SHP77 (cell line): ENCODE data around the gene TNIP1.

Source experiments
- DNase-seq, 2 experiments: peaks; one replicate each; lab custom pipeline; 2025; lab: John Stamatoyannopoulos, UW

The TNIP1 gene

GRCh38 chr5:151038801-151039238 is 42.0 kb downstream of the TNIP1 start:
- DNase-seq = no peak

- no peak for DNase-seq
These were observed 42.5 kb downstream of the TNIP1 start for GRCh38 chr5:151038412-151038745.

DNA sequence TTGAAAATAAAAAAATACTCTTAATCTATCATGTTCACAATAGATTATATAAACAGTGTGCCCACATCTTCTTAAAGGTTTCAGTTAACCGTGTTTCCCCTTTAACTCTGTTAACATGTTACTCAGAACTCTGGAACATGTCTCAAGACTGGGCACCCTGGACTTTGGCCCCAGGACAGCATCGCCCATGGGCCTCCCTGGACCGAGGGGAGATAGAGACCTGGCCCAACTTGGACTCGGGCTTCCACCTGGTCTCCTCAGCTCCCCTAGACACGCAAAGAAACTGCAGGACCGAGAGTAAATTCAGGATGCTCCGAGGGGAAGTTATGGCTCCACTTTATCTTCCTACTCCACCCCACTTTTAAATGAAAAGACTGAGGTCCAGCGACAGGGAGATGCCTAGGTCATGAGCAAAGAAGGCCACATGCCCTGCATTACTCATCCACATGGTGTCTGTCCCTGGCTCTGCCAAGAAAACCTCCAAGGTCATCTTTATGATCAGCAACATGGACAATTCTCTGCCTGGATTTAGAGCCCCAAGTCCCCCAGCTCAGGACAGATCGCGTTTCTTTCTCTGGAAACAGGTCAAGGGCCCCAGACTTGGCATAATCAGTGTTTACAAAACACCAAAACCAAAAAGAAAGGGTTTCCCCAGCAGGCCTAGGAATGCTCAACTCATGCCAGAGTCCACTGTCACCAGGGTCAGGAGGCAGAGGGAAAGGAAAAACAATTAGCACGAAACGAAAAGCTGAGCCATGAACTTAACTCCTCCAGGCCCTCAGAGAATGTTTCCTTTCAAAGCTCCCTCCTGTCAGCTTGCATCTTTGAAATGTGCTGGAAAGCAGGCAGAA is 43.0 kb downstream of the TNIP1 start:
- no peak for DNase-seq

DNA sequence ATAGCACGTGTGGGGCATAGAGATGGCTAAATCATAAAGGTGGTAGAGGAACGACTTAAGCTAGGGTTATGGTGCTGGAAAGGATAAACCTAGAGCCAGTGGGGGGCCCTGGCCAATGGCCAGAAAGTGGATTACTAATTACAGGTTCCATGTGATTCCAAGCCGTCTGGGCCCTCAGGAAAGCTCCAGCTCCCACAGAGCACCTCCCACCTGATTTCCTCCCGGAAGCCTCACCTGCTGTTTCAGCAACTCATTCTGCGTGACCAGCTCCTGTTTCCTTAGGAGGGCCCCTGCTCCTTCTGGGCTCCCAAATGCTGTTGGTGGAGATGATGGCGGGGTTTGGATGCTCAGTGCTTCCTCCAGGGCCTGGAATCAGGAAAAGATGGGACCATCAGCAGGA is 44.3 kb downstream of the TNIP1 start:
- no peak for DNase-seq

DNA sequence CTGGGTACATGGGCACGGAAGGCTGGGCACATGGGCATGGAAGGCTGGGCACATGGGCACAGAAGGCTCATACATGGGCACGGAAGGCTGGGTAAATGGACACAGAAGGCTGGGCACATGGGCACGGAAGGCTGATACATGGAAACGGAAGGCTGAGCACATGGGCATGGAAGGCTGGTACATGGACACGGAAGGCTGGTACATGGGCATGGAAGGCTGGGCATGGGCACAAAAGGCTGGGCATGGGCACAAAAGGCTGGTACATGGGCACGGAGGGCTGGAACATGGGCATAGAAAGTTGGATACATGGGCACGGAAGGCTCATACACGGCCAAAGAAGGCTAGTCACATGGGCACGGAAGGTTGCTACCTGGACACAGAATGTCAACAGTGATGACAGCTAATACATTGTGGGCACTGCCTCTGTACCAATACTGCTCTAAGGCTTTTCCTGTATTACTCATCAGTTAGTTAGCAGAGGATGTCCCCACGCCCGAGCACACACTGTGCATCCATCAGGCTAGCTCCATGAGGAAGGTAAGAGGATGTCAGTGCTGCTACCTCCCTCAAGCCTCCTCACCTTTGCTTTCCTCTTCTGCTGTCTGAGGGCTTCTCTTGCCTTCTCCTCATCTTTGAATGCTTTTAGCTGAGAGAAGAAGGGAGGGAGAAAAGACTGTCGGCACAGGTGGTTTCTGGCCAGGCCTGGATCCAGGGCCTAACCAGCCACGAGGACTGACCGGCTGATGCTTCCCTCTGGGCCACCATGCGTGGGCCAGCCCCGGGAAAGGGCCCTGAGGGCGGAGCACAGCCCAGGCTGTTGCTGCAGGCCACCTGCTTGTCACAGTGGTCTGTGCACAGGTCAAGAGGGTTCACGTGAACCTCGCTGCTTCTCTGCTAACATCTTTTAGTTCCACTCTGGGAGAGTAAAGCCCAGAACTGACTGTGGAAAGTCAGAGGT is 46.1 kb downstream of the TNIP1 start:
- no peak for DNase-seq

DNA sequence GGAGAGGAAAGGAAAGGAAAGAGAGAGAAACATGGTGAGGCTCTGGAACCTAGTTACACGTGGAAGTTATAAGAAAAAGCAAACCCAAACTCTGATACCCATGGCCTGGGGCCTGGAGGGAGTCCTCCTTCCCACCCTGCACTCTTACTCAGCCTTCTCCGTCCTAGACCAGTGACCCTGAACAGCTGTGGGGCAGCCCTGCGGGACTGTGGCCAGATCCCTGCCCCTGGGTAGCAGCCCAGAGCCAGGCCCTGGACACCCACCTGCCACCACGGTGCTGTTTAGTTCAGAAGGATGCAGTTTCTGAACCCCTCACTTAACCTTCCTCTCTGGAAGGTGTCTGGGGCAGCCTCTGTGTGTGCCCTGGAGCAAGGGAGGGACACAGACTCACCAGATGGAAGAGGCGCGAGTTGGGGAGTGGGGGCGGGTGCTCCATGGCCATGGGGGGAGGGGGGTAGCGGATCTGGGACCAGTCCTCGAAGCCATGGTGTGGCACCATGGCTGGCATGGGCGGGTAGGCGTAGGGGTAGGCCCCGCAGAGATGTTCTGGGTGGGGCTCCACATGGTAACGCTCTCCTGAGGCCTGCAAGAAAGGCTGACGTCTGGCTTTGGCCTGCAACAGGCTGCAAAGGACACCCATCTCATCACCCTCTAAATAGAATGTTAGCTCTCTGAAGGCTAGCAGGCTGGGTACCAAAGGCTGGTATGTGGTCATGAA is 47.5 kb downstream of the TNIP1 start:
- DNase-seq = no peak

DNA sequence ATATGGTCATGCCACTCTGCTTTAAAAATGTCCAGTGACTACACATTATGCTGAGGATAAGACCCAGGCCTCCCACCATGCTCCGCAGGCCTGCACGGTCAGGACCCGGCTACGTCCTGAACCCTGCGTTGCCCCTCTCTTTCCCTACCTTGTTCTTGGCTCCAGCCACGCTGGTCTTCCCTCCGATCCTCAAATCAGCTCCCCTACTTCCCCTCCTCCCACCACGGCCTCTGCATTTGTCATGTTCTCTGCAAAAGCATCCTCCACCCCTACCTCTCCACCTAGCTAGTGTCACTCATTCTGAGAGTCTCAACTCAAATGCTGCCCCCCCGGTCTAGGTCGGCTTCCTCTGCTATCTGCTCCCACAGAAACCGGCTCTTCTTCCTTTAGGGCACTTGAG is 49.3 kb downstream of the TNIP1 start:
- DNase-seq = no peak

DNA sequence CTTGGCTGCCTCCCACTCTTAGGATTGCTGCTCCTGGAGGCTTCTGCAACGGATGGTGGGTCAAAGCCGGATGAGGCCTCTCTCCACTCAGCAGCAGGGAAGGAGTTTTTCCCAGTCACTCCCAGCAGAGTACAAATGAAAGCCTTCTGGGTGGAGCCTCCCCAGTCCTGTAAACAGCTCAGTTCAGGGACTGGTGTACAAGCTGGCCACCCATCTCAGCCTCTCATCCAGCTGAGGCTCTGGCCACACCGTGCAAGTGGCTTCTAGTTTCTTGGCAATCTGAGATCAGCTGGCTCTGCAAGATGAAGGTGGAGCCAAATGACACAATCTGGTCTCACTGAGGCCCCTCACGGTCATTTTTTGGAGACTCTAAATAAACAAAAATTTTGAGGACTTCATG is 50.5 kb downstream of the TNIP1 start:
- DNase-seq = no peak

DNA sequence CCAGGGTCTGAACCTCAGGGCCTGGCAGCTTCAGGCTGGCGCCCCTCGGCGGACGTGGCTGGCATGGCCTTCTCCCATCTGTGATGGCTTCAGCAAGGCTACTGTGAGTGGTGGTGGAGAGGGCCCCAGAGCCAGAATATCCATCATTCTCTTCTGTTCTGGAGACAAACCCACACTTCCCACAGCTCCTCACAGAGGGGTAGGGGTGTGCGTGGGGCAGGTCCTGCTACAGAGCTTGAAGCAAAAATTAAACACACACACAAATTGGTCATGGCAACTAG is 50.8 kb downstream of the TNIP1 start:
- no peak for DNase-seq

- DNase-seq = no peak
These were observed 51.4 kb downstream of the TNIP1 start for GRCh38 chr5:151029179-151030055.

DNA sequence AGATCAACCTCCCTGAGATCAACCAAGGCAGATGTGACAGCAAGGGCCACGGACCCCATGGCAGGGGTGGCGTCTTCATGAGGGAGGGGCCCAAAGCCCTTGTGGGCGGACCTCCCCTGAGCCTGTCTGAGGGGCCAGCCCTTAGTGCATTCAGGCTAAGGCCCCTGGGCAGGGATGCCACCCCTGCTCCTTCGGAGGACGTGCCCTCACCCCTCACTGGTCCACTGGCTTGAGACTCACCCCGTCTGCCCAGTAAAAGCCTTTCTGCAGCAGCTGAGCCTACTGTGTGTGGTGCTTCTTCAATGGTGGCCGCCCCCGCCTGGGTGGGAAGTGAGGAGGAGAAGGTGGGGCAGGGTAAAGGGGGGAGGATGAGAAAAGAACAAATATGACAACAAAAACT is 52.1 kb downstream of the TNIP1 start:
- no peak for DNase-seq

GRCh38 chr5:151027961-151028479 is 52.8 kb downstream of the TNIP1 start:
- no peak for DNase-seq

- DNase-seq = no peak
These were observed 54.2 kb downstream of the TNIP1 start for GRCh38 chr5:151026679-151027078.

GRCh38 chr5:151026088-151026487 is 54.7 kb downstream of the TNIP1 start:
- DNase-seq = no peak

- no peak for DNase-seq
These were observed 55.6 kb downstream of the TNIP1 start for GRCh38 chr5:151025250-151025606.

GRCh38 chr5:151024440-151025249 is 56.2 kb downstream of the TNIP1 start:
- DNase-seq = no peak

GRCh38 chr5:151023651-151024050 is 57.2 kb downstream of the TNIP1 start:
- no peak for DNase-seq

- DNase-seq = no peak
These were observed 57.7 kb downstream of the TNIP1 start for GRCh38 chr5:151023047-151023615.

GRCh38 chr5:151022511-151023018 is 58.3 kb downstream of the TNIP1 start:
- DNase-seq = no peak

GRCh38 chr5:151021746-151022145 is 59.1 kb downstream of the TNIP1 start:
- DNase-seq = no peak
